Body of pancreas (tissue), 4 donors: ENCODE results near the gene GRM8.

Experiments used
- CTCF ChIP-seq, 7 experiments: fragments of 450-650 bp in 4 of 7; fragments of 200-600 bp in 3 of 7; sonication (generic) in 3 of 7; IDR thresholded peaks; one replicate each; pipeline ENCODE4 v1.5.1; 2016 to 2019; ENCODE audit warnings: antibody characterized with exemption in 7 of 7
- POLR2A ChIP-seq, 3 donors: fragments of 450-650 bp; IDR thresholded peaks; one replicate each; pipeline ENCODE4 v1.6.1; 2016; ENCODE audit warnings: antibody characterized with exemption in 3 of 3, mild to moderate bottlenecking in 2 of 3

- TF ChIP-seq CTCF (IDR thresholded peaks at IDR 0.05) = no peak
- TF ChIP-seq POLR2A (IDR thresholded peaks at IDR 0.05) = no peak
These were observed 116.8 kb downstream of the GRM8 start for GRCh38 chr7:127135871-127136485.
